Measurements from ENCODE around the gene PRKCH. TPM values are rescaled to one million over a fixed set of nuclear protein-coding genes. Genes with fewer than 3 reads are reported as not detected.
"Not testable (repeated sequence)": the region's sequence is repeated elsewhere in the genome, so short reads cannot be mapped to it uniquely, and the experiment has no call there.

Gene PRKCH
- total RNA-seq, 1 experiment from 2014 or later = 58.6 TPM

DNA sequence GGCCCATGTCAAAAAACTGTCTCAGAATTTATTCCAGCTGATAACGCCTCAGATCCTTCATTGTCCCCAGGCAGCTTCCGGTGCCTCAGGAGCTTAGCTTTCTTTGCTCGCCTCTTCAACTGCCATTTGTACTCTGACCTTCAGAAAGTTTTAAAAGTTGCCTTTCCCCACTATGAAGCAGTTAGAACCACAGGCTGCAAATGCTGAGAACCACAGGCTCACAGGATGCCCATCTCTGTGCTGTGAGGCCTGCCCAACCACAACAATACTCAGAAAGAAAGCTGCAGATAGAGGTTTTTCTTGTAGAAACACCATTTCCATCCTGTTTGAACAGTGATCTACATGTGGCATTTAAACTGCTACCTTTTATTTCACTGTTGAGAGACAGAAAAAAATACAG, 131.1 kb downstream of the PRKCH start:
- in situ Hi-C loops (cut with HindIII; ENCODE audit: low pct_unique_long_range_greater_than_20kb, low sequenced_read_pairs) = loop anchor here (25.0 kb wide), 1 partner anchor 285 kb away; no protein-coding TSS in a partner anchor

DNA sequence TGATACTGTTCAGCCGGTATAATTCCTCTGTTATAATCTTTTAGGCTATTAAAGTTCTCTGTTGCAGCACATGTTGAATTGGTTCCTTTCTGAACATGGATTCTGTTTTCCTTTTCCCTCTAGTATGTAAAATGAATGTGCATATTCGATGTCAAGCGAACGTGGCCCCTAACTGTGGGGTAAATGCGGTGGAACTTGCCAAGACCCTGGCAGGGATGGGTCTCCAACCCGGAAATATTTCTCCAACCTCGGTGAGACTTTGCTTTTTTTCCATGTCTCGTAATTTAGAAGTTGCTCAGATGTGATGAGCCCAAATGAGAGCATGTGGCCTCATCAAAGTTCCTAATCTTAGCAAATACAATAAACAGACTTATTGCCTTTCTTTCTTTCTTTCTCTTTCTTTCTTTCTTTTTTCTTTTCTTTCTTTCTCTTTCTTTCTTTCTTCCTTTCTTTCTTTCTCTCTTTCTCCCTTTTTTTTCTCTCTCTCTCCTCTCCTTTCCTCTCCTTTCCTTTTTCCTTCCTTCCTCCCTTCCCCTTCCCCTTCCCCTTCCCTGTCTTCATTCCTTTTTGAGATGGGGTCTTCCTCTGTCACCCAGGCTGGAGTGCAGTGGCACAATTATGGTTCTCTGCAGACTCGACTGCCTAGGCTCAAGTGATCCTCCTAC, 131.9 kb downstream of the PRKCH start:
- in situ Hi-C loops (cut with HindIII; ENCODE audit: low pct_unique_long_range_greater_than_20kb, low sequenced_read_pairs) = loop anchor here (25.0 kb wide), 1 partner anchor 284 kb away; no protein-coding TSS in a partner anchor

More for the DNA sequence above, 131.1 kb downstream of the PRKCH start:
- no peak for DNase-seq (ENCODE audit: low read depth, low spot score)

DNA sequence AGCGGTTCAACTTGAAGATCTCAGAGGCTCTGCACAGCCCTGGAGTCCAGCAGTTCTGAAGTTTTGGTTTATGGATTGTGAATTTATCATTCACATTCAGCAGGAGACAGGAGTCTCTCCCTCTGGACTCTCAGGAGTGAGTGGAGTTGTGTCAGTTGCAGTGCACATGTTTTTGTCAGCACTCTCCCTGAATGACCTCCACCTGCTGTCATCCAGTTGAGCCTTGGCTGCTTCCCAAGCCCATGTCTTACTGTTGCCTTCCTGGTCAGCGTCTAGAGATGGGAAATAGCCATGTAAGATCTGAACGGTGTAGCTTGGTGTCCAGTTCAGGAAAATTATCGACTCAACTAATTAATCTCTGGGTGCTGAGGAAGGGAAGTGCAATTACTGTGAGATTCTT, 133.2 kb downstream of the PRKCH start:
- in situ Hi-C loops (cut with HindIII; ENCODE audit: low pct_unique_long_range_greater_than_20kb, low sequenced_read_pairs) = loop anchor here (25.0 kb wide), 1 partner anchor 283 kb away; no protein-coding TSS in a partner anchor
- no peak for DNase-seq (ENCODE audit: low read depth, low spot score)

More for the DNA sequence above, 131.9 kb downstream of the PRKCH start:
- no peak for DNase-seq (ENCODE audit: low read depth, low spot score)

DNA sequence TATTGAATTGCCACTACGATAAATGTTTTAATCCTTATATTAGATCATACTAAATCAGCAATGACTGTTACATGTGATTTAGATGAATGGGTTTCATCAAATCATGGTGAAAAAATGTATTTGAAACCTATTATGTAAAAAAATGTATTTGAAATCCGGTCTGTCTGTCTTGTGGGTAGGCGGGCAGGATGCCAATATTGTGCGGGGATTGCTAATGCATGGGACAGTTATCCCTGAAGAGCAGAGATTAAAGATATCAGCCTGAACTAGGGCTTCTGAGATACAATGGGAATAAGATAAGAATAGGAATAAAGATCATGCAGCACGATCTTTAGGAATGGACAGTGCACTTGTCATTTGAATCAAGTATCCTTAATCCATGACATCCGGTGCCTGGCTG, 134.0 kb downstream of the PRKCH start:
- in situ Hi-C loops (cut with HindIII; ENCODE audit: low pct_unique_long_range_greater_than_20kb, low sequenced_read_pairs) = loop anchor here (25.0 kb wide), 1 partner anchor 282 kb away; no protein-coding TSS in a partner anchor
- DNase-seq (ENCODE audit: low read depth, low spot score) = no peak

DNA sequence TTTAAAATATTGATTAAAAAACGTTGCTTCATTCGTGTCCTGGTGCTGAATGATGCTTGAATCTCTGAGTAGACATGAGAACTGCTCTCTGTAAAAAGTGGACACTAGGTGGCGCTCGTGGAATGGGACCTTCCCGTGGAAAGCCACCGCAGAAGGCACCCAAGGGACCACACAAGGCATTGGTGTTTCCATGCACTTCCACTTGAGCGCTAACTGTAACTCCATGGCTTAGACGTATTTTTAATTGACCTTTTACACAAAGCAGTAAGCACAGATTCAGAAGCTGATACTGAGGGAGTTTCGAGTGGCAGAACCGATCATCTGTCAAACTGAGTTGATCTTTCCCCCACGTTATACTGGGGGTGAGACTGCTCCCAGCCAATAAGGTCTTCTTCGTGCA, 135.3 kb downstream of the PRKCH start:
- in situ Hi-C loops (cut with HindIII; ENCODE audit: low pct_unique_long_range_greater_than_20kb, low sequenced_read_pairs) = loop anchor here (25.0 kb wide), 1 partner anchor 281 kb away; no protein-coding TSS in a partner anchor
- peak; percentile 83 for DNase-seq (ENCODE audit: low read depth, low spot score)

DNA sequence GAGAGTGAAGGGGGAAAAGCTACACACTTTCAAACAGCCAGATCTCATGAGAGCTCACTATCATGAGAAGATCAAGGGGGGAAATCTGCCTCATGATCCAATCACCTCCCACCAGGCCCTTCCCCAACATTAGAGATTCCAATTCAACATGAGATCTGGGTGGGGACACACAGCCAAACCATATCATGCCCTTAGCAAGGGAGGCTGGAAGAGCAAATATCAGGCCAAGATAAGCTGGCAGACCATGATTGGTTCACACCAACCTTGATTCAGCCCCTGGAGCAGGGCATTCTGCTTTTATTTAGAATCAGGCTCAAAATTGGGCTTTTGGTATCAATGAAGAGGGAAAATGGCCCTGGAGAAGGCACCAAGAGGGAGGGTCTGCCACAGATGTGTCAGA, 137.4 kb downstream of the PRKCH start:
- DNase-seq (ENCODE audit: low read depth, low spot score) = no peak
- in situ Hi-C loops (cut with HindIII; ENCODE audit: low pct_unique_long_range_greater_than_20kb, low sequenced_read_pairs) = loop anchor here (25.0 kb wide), 1 partner anchor 279 kb away; no protein-coding TSS in a partner anchor

DNA sequence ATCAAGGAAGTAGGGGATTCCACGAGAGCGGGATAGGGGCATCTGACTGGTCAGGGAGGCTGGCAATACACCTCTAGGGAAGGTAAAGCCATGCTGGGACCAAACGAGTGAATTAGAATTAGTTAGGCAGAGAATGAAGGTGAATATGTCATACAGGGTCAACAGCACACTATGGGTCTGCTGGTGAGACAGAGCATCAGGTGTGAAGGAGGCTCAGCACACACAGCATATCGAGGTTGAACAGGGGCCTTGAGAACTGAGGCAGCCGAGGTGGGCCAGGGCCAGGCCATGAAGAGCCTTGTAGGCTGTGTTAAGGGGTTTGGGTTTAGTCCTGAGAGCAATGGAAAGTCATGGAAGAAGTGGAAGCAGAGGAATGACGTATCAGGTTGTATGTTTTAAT, 137.8 kb downstream of the PRKCH start:
- in situ Hi-C loops (cut with HindIII; ENCODE audit: low pct_unique_long_range_greater_than_20kb, low sequenced_read_pairs) = loop anchor here (25.0 kb wide), 1 partner anchor 278 kb away; no protein-coding TSS in a partner anchor
- DNase-seq (ENCODE audit: low read depth, low spot score) = no peak

DNA sequence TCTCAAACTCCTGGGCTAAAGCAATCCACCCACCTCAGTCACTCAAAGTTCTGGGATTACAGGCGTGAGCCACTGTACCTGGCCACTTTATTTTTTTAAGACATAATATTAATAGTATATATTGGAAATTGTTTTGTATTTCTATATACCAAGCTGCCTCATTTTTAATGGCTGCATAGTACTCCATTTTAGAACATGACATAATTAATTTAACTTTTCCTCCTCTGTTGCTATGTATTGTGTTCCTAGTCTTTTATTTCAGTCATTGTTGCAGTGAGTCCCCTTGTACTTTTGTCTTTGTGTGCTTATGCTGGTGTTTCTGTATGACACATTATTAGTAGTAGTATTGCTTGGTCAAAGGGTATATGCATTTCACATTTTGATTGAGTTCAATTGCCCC, 138.7 kb downstream of the PRKCH start:
- in situ Hi-C loops (cut with HindIII; ENCODE audit: low pct_unique_long_range_greater_than_20kb, low sequenced_read_pairs) = loop anchor here (25.0 kb wide), 1 partner anchor 277 kb away; no protein-coding TSS in a partner anchor

DNA sequence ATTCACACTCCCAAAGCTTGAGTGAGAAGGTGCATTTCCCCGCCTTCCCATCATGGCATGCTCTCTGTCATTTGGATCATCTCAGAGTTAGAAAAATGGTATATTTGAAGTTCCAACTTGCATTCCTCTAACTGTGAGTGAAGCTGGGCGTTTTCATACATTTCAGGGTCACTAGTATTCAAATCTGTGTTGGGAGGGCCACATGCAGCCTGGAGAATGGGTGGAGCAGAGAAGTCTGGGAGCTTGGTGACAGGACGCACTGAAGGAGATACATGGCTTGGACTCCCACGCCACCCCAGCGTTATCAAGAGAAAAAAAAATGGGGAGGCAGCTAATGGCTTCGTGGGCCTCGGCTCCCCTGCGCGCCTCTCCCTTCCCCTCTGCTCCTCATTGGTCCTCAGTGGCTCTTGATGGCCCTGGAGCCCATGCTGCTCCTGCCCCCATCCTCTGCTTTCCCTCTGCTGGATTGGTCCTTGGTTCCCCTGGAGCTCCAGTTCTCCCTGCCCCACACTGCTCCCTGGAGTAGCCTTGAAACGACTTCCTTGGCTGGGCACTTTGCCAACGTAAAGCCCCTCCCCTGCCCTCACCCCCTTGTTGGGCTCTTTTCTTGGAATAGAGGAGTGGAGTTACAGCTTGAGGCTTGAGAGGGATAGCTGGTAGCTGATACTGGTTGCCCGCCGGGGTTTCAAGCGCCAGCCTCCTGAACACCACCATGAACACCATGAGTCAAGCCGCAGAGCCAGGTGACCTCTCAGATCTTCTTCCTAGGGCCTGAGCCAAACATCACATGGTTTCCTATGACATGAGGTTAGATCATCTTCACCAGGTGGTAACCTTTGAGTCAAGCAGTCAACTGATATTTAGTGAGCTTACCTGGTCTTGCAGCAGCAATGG, 139.6 kb downstream of the PRKCH start:
- DNase-seq (ENCODE audit: low read depth, low spot score) = no peak
- in situ Hi-C loops (cut with HindIII; ENCODE audit: low pct_unique_long_range_greater_than_20kb, low sequenced_read_pairs) = loop anchor here (25.0 kb wide), 1 partner anchor 276 kb away; no protein-coding TSS in a partner anchor

More for the DNA sequence above, 138.7 kb downstream of the PRKCH start:
- no peak for DNase-seq (ENCODE audit: low read depth, low spot score)

DNA sequence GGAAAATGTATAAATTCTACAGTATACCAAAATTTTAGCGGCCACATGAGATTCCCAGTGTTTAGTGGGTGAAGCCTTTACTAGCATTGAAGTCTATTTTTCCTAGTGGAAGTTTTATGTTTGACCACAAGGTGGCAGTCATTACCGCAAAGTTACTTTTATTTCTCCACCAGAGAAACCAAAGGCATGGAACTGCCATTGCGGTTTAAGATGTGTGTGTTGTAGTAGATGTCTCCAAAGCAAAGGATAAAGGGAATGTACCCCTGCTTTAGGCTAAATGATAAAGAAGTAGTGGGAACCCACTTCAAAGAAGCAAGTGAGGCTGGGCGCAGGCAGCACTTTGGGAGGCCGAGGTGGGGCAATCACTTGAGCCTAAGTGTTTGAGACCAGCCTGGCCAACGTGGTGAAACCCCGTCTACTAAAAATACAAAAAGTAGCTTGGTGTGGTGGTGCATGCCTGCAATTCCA, 140.5 kb downstream of the PRKCH start:
- in situ Hi-C loops (cut with HindIII; ENCODE audit: low pct_unique_long_range_greater_than_20kb, low sequenced_read_pairs) = loop anchor here (25.0 kb wide), 1 partner anchor 275 kb away; no protein-coding TSS in a partner anchor
- DNase-seq (ENCODE audit: low read depth, low spot score) = peak; percentile 74

DNA sequence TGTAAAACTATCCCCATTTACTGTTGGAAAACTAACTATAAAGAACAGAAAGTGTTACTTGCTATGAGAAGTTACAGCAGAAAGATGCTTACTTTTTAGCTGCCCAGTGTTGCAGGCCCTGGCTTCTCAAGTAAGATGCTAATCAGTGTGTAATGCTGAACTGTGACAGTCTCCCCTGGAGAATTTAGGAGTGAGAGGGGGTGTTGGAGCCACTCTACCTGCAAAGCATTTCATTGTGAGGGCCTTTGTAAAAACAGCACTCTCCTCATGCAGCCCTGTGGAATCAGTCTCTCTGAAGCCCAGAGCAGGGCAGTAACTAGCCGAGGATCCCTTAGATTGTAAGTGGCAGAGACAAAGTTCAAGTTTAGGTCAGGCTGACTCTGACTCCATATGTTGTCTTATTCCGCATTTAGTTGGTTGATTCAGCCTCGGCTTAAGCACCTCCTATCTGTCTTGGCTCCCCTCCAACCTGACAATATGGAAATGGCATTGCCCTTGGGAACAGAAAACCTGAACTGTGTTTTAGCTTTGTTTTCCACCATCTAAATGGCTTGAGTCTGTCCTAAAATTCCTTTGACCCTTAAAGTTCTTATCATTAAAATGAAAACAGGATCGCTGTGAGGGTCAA, 141.3 kb downstream of the PRKCH start:
- in situ Hi-C loops (cut with HindIII; ENCODE audit: low pct_unique_long_range_greater_than_20kb, low sequenced_read_pairs) = loop anchor here (25.0 kb wide), 1 partner anchor 275 kb away; no protein-coding TSS in a partner anchor
- DNase-seq (ENCODE audit: low read depth, low spot score) = no peak

DNA sequence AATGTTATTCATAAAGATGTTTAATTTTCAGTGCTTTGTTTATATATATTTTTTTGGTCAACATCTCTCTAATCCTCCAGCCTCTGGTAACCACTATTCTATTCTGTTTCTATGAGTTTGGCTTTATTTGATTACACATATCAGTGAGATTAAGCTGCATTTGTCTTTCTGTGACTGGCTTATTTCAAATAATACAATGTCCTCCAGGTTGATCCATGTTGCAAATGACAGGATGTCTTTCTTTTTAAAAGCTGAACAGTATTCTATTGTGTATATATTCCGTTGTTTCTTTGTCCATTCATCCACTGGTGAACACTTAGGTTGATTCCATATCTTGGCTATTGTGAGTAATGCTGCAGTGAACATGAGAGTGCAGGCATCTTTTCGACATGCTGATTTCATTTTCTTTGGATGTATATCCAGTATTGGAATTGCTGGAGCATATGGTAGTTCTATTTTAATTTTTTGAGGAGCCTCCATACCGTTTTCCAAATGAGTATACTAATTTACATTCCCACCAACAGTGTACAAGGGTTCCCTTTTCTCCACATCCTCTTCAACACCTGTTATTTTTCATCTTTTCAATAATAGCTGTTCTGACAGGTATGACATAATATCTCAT, 142.4 kb downstream of the PRKCH start:
- in situ Hi-C loops (cut with HindIII; ENCODE audit: low pct_unique_long_range_greater_than_20kb, low sequenced_read_pairs) = loop anchor here (25.0 kb wide), 1 partner anchor 274 kb away; no protein-coding TSS in a partner anchor

DNA sequence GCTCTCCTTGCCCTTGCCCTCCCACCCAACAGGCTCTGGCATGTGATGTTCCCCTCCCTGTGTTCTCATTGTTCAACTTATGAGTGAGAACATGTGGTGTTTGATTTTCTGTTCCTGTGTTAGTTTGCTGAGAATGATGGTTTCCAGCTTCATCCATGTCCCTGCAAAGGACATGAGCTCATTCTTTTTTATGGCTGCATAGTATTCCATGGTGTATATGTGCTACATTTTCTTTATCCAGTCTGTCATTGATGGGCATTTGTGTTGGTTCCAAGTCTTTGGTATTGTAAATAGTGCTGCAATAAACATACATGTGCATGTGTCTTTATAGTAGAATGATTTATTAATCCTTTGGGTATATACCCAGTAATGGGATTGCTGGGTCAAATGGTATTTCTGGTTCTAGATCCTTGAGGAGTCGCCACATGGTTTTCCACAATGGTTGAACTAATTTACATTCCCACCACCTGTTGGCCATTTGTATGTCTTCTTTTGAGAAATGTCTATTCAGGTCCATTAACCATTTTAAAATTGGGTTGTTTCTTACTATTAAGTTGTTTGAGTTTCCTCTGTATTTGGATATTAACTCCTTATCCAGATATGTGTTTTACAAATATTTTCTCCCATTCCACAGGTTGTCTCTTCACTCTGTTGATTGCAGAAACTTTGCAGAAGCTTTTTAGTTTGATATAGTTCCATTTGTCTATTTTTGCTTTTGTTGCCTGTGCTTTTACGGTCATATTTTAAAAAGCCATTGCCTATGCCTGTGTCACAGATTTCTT, 143.4 kb downstream of the PRKCH start:
- in situ Hi-C loops (cut with HindIII; ENCODE audit: low pct_unique_long_range_greater_than_20kb, low sequenced_read_pairs) = loop anchor here (25.0 kb wide), 1 partner anchor 273 kb away; no protein-coding TSS in a partner anchor
- not testable (repeated sequence) for DNase-seq (ENCODE audit: low read depth, low spot score)

More for the DNA sequence above, 142.4 kb downstream of the PRKCH start:
- no peak for DNase-seq (ENCODE audit: low read depth, low spot score)

DNA sequence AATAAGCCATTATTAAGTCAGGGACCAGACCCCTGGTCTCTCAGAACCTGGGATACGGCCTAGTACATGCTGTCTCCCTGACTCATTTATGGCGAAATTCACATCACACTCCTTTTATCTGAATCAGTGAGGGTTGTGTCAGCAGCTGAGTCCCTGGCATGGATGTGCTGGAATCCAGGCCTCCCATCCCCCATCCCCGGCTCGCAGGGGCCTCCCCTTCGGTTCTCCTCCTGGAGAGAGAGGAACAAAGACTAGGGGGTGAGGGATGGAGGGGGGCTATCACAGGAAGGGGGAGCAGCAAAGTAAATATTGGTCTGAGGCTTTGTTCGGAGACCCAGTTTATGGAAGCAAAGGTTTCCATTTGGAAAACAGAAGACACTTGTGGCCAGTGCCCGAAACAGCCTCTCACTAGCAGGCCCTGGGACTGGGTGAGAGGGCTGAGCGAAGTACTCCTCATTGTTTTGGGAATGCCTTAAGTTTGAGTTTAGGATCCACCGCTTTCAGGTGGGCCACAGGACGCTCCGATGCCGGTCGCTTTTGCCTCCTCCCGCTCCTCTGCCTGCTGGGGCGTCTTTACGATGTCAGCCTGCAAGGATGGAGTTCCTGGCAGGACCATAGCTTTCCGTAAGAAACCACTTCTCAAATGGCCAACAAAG, 145.0 kb downstream of the PRKCH start:
- DNase-seq (ENCODE audit: low read depth, low spot score) = no peak
- in situ Hi-C loops (cut with HindIII; ENCODE audit: low pct_unique_long_range_greater_than_20kb, low sequenced_read_pairs) = loop anchor here (25.0 kb wide), 1 partner anchor 271 kb away; no protein-coding TSS in a partner anchor

DNA sequence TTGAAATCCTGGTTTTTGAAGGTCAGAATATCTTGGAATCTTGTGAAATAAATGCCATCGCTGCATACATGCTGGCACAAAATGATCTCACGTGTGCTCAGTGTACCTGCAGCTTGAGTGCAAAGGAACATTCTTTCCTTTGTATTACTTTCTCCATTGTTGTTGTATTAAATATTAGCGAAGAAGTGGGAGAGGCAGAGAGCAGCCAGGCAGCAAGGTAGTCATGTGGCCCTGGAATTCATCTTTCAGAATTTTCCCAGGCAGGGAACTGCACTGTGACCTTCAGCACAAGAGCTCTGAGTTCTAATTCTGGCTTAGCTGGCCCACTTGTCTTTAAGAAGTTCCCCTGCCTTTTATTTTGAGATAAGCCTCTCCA, 145.5 kb downstream of the PRKCH start:
- in situ Hi-C loops (cut with HindIII; ENCODE audit: low pct_unique_long_range_greater_than_20kb, low sequenced_read_pairs) = loop anchor here (25.0 kb wide), 1 partner anchor 270 kb away; no protein-coding TSS in a partner anchor

DNA sequence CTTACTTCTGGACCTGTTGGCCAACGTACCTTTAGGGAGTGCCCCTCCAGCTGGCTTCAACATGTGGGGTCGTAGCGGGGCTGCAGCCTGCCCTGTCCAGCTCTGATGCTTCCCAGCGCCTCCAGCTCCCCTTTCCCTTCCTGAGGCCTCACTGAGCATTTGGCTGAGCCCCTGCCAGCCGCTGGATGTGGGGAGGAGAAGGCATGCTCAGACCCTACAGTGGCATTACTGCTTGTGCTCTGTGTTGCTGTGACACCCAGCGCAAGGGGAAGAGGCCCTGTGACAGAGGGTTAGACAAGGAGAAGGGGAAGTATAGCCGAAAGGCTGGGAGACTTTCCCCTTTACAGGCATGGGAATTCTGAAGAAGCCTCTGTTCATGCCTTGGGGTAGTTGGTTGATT, 145.9 kb downstream of the PRKCH start:
- no peak for DNase-seq (ENCODE audit: low read depth, low spot score)
- in situ Hi-C loops (cut with HindIII; ENCODE audit: low pct_unique_long_range_greater_than_20kb, low sequenced_read_pairs) = loop anchor here (25.0 kb wide), 1 partner anchor 270 kb away; no protein-coding TSS in a partner anchor

More for the DNA sequence above, 145.5 kb downstream of the PRKCH start:
- no peak for DNase-seq (ENCODE audit: low read depth, low spot score)
